HEK293T (cell line): ENCODE data around the gene RHBG.

Source experiments
- ELF4 ChIP-seq: fragments of 450-650 bp; IDR thresholded peaks from 2 replicates; pipeline ENCODE4 v1.6.1; 2017; ENCODE audit warnings: antibody characterized with exemption
- FOXK2 ChIP-seq: fragments of 450-650 bp; IDR thresholded peaks from 2 replicates; pipeline ENCODE4 v1.6.1; 2016; ENCODE audit warnings: mild to moderate bottlenecking
- TARDBP ChIP-seq: fragments of 450-650 bp; IDR thresholded peaks from 2 replicates; pipeline ENCODE4 v1.6.1; 2016

DNA sequence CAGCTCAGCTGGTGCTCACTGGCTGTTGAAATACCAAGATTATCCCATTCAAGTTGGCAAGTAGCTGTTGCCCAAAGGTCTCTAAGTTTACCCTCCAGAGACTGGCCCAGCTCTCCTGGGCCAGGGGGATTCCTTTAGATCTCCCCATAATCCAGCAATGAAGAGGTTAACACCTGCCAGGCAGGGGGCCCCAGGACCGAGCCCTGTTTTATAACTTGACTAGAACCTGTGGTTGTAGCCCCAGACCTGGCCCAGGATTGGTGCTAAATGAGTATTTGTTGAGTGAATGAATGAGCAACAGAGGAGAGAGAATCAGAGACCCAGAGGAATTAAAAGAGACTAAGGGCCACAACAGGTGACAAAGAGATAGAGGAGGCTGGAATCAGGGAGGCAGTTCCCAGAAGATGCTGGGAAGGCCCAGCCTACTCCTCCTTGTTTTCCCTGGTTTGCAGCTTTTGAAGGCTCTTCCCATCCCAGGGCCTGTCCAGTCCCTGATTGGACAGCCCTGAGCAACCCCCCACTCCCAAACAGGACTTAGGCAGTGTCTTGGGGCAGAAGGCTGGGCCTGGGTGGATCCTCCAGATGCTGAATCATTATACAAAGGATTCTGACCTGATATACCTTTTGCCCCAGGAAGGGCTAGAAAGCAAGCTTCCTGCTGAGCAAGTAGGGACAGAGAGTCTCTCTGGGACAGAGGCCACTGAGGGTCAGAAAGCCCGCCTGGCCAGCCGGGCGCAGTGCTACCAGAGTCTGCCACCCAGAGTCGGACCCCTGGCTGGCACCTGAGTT lies 2.4 kb upstream of the RHBG start:
- TF ChIP-seq ELF4 (no peak), FOXK2 (no peak), TARDBP (no peak)
